Ramos (cell line): ENCODE data around the gene CORO1A.
"Not testable (repeated sequence)": the region's sequence is repeated elsewhere in the genome, so short reads cannot be mapped to it uniquely, and the experiment has no call there.

Source experiments
- in situ Hi-C: fragments of 300-500 bp; cut with MboI; formaldehyde crosslinking; loops from one replicate; pipeline ENCODE4 v1.14.3; 2022; ENCODE audit warnings: low sequenced_read_pairs; ENCODE audit not compliant: unreplicated experiment

The CORO1A gene

GRCh38 chr16:30197001-30197400, 13.6 kb downstream of the CORO1A start:
- in situ Hi-C loops: not testable (repeated sequence)

GRCh38 chr16:30199049-30199448, 15.6 kb downstream of the CORO1A start, which contains the start of gene SULT1A3:
TSS of gene SULT1A3 (plus strand) at chr16:30199255. CDS start at chr16:30200729, 1,474 bp downstream.
- in situ Hi-C loops: not testable (repeated sequence)

DNA sequence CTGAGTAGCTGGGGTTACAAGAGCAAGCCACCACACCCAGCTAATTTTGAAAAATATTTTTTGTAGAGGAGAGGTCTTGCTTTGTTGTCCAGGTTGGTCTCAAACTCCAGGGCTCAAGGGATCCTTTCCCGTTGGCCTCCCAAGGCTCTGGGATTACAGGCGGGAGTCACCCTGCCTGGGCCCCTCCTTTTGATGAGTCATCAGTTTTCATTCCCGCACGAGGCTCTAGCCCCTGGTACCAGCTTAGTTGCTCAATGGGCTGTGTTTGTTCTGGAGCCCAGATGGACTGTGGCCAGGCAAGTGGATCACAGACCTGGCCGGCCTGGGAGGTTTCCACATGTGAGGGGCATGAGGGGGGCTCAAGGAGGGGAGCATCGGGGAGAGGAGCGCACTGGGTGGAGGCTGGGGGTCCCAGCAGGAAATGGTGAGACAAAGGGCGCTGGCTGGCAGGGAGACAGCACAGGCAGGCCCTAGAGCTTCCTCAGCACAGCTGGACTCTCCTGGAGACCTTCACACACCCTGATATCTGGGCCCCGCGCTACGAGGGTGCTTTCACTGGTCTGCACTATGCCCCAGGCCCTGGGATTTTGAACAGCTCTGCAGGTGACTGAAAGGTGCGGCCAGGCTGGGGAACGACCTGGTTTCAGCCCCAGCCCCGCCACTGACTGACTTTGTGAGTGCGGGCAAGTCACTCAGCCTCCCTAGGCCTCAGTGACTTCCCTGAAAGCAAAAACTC, 16.4 kb downstream of the CORO1A start:
- in situ Hi-C loops: not testable (repeated sequence)

DNA sequence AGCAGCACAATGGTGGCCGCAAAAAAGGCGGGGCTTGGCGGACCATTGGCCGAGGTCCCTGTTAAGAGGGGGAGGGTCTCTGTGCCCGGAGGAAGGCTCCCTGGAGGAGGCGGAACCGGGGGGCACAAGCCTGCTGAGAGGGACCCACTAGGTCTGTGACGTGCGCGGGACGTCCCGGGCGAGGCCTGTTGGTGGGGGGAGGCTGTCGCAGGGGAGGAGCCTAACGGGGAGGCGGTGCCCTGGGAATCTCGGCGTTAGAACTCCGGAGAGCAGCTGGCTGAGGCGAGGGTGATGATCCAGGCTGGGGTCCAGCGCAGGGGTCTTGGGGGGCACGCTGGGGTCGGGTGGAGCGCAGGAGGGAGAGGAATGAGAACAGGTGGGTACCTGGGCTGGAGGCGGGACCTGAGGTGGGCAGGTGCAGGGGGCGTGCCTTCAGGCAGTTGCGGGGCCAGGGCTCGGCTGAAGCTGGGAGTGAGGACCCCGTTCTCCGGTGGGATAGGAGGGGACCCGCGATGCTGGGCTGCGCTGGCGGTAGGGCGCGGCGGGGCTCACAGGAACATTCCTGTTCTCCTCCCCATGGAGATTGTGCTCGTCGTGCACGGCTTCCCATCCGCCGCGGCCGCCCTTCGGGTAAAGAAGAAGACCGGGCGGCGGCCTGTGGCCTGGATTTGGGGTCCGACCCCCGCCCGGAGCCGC, 22.3 kb downstream of the CORO1A start:
- in situ Hi-C loops: not testable (repeated sequence)

DNA sequence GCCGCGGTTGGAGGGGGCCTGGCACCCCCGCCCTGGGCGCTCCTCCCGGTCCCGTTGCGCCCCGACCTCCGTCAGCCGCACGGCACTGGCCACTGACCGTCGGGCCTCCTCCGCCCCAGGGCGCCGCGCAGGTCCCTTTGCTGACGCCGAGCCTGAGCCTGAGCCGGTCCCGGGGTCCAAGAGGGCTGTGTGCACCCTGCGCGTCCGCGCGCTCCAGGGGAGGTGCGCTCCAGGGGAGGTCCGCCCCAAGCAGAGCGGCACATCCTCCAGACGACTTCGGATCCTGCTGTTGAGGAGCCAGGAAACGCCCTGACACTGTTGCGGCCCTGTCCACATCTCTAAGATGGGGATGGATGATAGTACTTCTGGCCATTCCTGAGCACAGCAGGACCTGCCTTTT, 22.9 kb downstream of the CORO1A start:
- in situ Hi-C loops: not testable (repeated sequence)

DNA sequence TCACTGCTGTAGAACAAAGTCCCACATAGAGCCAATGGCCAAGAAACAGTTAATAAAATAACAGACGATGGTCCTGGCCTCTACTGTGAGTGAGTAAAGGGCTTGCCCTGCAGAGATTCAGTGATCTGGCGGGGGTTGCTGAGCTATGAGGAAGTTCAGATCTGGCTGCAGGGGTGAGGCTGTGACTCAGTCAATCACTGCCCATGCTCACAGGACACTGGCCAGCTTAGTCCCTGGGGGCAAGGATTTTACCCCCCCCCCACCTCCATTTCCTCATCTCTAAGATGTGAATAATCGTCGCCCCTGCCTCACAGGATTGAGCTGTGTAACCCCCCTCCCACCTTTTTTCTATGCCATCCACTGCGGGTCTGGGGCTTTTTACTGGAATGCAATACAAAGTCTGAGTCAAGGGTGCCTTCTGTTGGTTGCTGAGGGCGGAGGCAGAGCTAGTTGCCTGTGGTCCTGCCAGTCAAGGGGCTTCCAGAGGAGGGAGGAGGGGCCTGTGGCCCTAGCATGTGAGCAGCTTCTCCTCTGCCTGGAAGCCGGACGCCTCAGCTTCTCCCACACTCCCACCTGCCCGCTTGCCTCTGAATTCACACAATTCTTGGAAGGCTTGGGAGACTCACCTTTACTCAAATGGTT, 23.8 kb downstream of the CORO1A start:
- in situ Hi-C loops: not testable (repeated sequence)

DNA sequence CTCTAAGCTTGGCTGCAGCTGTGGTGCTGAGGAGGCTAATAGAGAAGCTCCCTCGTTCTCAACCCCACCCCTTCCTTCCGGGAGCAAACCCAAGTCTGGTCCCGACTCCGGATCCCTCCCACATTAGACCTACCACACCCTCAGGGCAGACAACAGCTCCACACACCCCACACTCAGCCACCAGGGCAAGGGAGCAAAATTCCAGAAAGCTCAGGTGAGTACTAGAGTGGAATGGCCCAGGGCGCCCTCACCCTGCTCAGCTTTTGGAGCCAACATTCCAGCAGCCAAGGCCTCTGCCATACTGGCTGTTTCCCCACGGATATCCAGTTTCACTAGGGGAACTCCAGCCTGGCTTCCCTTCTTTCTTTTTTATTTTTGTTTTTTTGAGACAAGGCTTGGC, 25.6 kb downstream of the CORO1A start:
- in situ Hi-C loops: not testable (repeated sequence)

DNA sequence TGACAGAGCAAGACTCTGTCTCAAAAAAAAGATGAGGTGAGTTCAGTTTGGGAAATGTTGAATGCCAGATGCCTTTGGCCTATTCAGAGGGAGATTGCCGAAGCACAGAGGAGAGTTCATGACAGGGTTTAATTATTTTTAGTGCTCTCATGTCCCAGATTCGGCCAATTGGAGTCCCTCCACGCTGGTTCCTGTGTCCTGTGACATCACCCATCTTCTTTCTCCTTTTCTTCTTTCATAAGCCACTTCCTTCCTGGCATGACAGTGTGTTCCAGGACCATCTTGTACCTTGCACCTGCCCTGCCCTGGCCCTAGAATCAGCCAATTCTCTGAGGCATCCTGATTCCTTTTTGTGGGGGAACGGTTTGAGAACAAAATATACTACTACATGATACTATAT, 28.0 kb downstream of the CORO1A start:
- in situ Hi-C loops: not testable (repeated sequence)

DNA sequence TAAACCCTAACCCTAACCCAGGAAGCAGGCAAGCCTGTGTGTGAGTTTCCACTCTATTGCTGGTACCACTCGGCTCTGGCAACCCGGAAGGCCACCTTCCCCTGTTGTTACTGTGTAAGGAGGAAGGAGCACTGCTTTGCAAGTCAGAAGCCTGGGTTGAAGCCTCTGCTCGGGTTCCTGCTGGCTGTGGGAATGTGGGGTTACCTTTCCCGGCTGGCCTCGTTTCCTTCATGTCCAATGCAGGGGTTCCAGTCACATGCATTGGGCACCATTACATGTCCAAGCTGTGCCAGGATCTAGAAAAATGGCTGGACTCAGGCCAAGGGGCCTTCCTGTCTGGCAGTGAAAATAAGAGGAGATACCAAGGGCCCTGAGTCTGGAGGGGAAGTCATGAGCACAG, 33.7 kb downstream of the CORO1A start:
- in situ Hi-C loops: not testable (repeated sequence)
